HEK293 (cell line): ENCODE results near the gene ADAMTS2.

ENCODE experiments used
- CTCF ChIA-PET: fragments of 350-600 bp; formaldehyde crosslinking; extraction: SDS; loops from one replicate; lab custom pipeline; 2021; ENCODE audit warnings: antibody characterized with exemption; lab: Yijun Ruan, JAX
- POLR2A ChIA-PET: fragments of 300-600 bp; formaldehyde crosslinking; extraction: SDS; loops from one replicate; lab custom pipeline; 2020; ENCODE audit warnings: antibody characterized with exemption, inconsistent platforms; lab: Yijun Ruan, JAX
- H3K27ac ChIP-seq: fragments of 200-500 bp; sonication (Bioruptor generic); 2 replicates; pipeline ENCODE4 v1.5.1; 2014; ENCODE audit warnings: low read depth, low read length, control low read depth, inconsistent platforms; ENCODE audit errors: extremely low read depth
- H3K36me3 ChIP-seq, 2 experiments: fragments of 200-500 bp in 1 of 2; sonication (Bioruptor generic) in 1 of 2; 1 replicate in 1 of 2; 2 replicates in 1 of 2; pipeline ENCODE4 v1.5.1; 2014 to 2017; ENCODE audit warnings: inconsistent platforms in 2 of 2, low read length in 2 of 2; ENCODE audit not compliant: control insufficient read depth in 2 of 2, insufficient read depth in 1 of 2
- H3K4me1 ChIP-seq: fragments of 200-500 bp; sonication (Bioruptor generic); 2 replicates; pipeline ENCODE4 v1.5.1; 2014; ENCODE audit warnings: mild to moderate bottlenecking, low read length, inconsistent platforms; ENCODE audit not compliant: control insufficient read depth, insufficient read depth
- H3K4me3 ChIP-seq: 2 replicates; pipeline ENCODE4 v1.5.1; 2011; ENCODE audit warnings: low read depth, mild to moderate bottlenecking, control low read depth, low read length, moderate library complexity
- H3K9me3 ChIP-seq: fragments of 200-500 bp; sonication (Bioruptor generic); 2 replicates; pipeline ENCODE4 v1.5.1; 2014; ENCODE audit warnings: low read depth, low read length, inconsistent platforms; ENCODE audit not compliant: control insufficient read depth, insufficient read depth
- BCL11B ChIP-seq: fragments of 450-650 bp; formaldehyde crosslinking; IDR thresholded peaks from 2 replicates; pipeline ENCODE4 v1.5.1; 2016; ENCODE audit warnings: low read depth, missing biosample characterization, missing genetic modification characterization
- EGR2 ChIP-seq: fragments of 450-650 bp; formaldehyde crosslinking; IDR thresholded peaks from 2 replicates; pipeline ENCODE4 v1.5.1; 2016; ENCODE audit warnings: low read depth, missing biosample characterization, missing genetic modification characterization
- KLF16 ChIP-seq: fragments of 450-650 bp; formaldehyde crosslinking; IDR thresholded peaks from 2 replicates; pipeline ENCODE4 v1.5.1; 2017; ENCODE audit warnings: missing biosample characterization, missing genetic modification characterization
- PBX3 ChIP-seq: sonication (generic); formaldehyde crosslinking; IDR thresholded peaks from 2 replicates; pipeline ENCODE4 v1.8.1; 2022; ENCODE audit warnings: mild to moderate bottlenecking, moderate library complexity, missing genetic modification reagents
- TCF7L2 ChIP-seq: IDR thresholded peaks from 2 replicates; pipeline ENCODE4 v1.6.1; 2011; ENCODE audit warnings: low read depth, mild to moderate bottlenecking, inconsistent platforms, low read length, moderate library complexity, borderline replicate concordance
- ZBTB1 ChIP-seq: fragments of 450-650 bp; formaldehyde crosslinking; IDR thresholded peaks from 2 replicates; pipeline ENCODE4 v1.5.1; 2016; ENCODE audit warnings: missing biosample characterization, missing genetic modification characterization
- ZEB2 ChIP-seq: fragments of 450-650 bp; formaldehyde crosslinking; IDR thresholded peaks from 2 replicates; pipeline ENCODE4 v1.5.1; 2016; ENCODE audit warnings: missing biosample characterization, missing genetic modification characterization
- ZFP37 ChIP-seq: fragments of 450-650 bp; formaldehyde crosslinking; IDR thresholded peaks from 2 replicates; pipeline ENCODE4 v1.5.1; 2016; ENCODE audit warnings: missing biosample characterization, missing genetic modification characterization
- ZNF223 ChIP-seq: fragments of 450-650 bp; formaldehyde crosslinking; IDR thresholded peaks from 2 replicates; pipeline ENCODE4 v1.5.1; 2016; ENCODE audit warnings: missing biosample characterization, missing genetic modification characterization
- ZNF24 ChIP-seq: fragments of 450-650 bp; formaldehyde crosslinking; IDR thresholded peaks from 2 replicates; pipeline ENCODE4 v1.5.1; 2016; ENCODE audit warnings: missing biosample characterization, missing genetic modification characterization
- ZNF26 ChIP-seq: fragments of 450-650 bp; formaldehyde crosslinking; IDR thresholded peaks from 2 replicates; pipeline ENCODE4 v1.5.1; 2016; ENCODE audit warnings: missing biosample characterization, missing genetic modification characterization
- ZNF48 ChIP-seq: fragments of 450-650 bp; formaldehyde crosslinking; IDR thresholded peaks from 2 replicates; pipeline ENCODE4 v1.5.1; 2016; ENCODE audit warnings: missing biosample characterization, missing genetic modification characterization
- ZNF514 ChIP-seq: fragments of 450-650 bp; formaldehyde crosslinking; IDR thresholded peaks from 2 replicates; pipeline ENCODE4 v1.5.1; 2016; ENCODE audit warnings: missing biosample characterization, missing genetic modification characterization
- ZNF529 ChIP-seq: fragments of 450-650 bp; formaldehyde crosslinking; IDR thresholded peaks from 2 replicates; pipeline ENCODE4 v1.5.1; 2017; ENCODE audit warnings: missing genetic modification characterization, missing biosample characterization; ENCODE audit not compliant: insufficient replicate concordance
- ZNF555 ChIP-seq: fragments of 450-650 bp; formaldehyde crosslinking; conservative IDR thresholded peaks from 2 replicates; pipeline ENCODE4 v1.5.1; 2017; ENCODE audit warnings: missing biosample characterization, mild to moderate bottlenecking, missing genetic modification characterization, inconsistent platforms
- ZNF677 ChIP-seq: fragments of 450-650 bp; IDR thresholded peaks from 2 replicates; pipeline ENCODE4 v1.5.0; 2018; ENCODE audit warnings: missing biosample characterization, mild to moderate bottlenecking, missing genetic modification characterization, moderate library complexity
- ZNF704 ChIP-seq: fragments of 450-650 bp; formaldehyde crosslinking; IDR thresholded peaks from 2 replicates; pipeline ENCODE4 v1.5.1; 2016; ENCODE audit warnings: missing biosample characterization, missing genetic modification characterization
- ZNF777 ChIP-seq: fragments of 450-650 bp; formaldehyde crosslinking; IDR thresholded peaks from 2 replicates; pipeline ENCODE4 v1.5.1; 2017; ENCODE audit warnings: missing biosample characterization, missing genetic modification characterization, borderline replicate concordance
- ZNF830 ChIP-seq: fragments of 450-650 bp; IDR thresholded peaks from 2 replicates; pipeline ENCODE4 v1.5.0; 2018; ENCODE audit warnings: missing biosample characterization, missing genetic modification characterization, low read depth, mild to moderate bottlenecking, moderate library complexity

ADAMTS2 gene

GRCh38 chr5:179373961-179374505 lies 28.8 kb upstream of the ADAMTS2 start:
- CTCF ChIA-PET, result no interaction called here
- Histone ChIP-seq H3K9me3 (no peaks in the 10 kb centered on the region), H3K4me3 (no peak overlapping the region), H3K4me1 (no peaks in the 10 kb centered on the region), H3K36me3 (no peaks in the 10 kb centered on the region)
- TF ChIP-seq ZFP37 (tag by site-specific recombination), result no peak
- TF ChIP-seq, all 188 proteins: peak for 0
- POLR2A ChIA-PET, result no interaction called here
- no peak overlapping the region for H3K27ac ChIP-seq

- POLR2A ChIA-PET, result interaction anchor here (0.6 kb wide), 1 partner anchor 55 kb away, joined by 4 read pairs; no protein-coding TSS in a partner anchor
- H3K4me3 ChIP-seq, result no peak overlapping the region
- H3K27ac ChIP-seq, result no peak overlapping the region
- TF ChIP-seq ZNF677 (tag by site-specific recombination) (no peak), ZNF514 (tag by site-specific recombination) (no peak), ZNF555 (tag by site-specific recombination) (no peak), PBX3 (CRISPR knock-in tag) (no peak), ZBTB1 (no peak), EGR2 (no peak), ZNF830 (tag by site-specific recombination) (no peak), ZNF777 (tag by site-specific recombination) (no peak), ZNF223 (tag by site-specific recombination) (no peak), ZNF529 (tag by site-specific recombination) (no peak), BCL11B (tag by site-specific recombination) (no peak), ZNF48 (tag by site-specific recombination) (no peak), ZNF26 (no peak), ZNF704 (tag by site-specific recombination) (no peak), KLF16 (tag by site-specific recombination) (no peak), TCF7L2 (no peak), ZNF24 (tag by site-specific recombination) (no peak), ZEB2 (tag by site-specific recombination) (no peak)
- TF ChIP-seq, all 188 proteins: peak for 0
- Histone ChIP-seq H3K36me3 (no peaks in the 10 kb centered on the region), H3K9me3 (no peaks in the 10 kb centered on the region), H3K4me1 (no peaks in the 10 kb centered on the region)
- CTCF ChIA-PET, result no interaction called here
These were observed 28.1 kb upstream of the ADAMTS2 start for GRCh38 chr5:179373101-179373934.
